OCI-LY7 (cell line): ENCODE data around the gene SLC6A19.

ENCODE experiments used
- CTCF ChIP-seq: fragments of 200-600 bp; sonication (generic); conservative IDR thresholded peaks from 2 replicates; pipeline ENCODE4 v1.5.1; 2014; ENCODE audit warnings: mild to moderate bottlenecking, antibody characterized with exemption, low read length, moderate library complexity, mixed read lengths
- EZH2phosphoT487 ChIP-seq: fragments of 200-600 bp; sonication (generic); IDR thresholded peaks from 2 replicates; pipeline ENCODE4 v1.6.1; 2018; ENCODE audit warnings: low read depth, borderline replicate concordance, mild to moderate bottlenecking, mixed run types, antibody characterized with exemption, low read length, moderate library complexity, mixed read lengths

GRCh38 chr5:1174122-1174936 lies 27.1 kb upstream of the SLC6A19 start:
- peak; percentile 78 for TF ChIP-seq CTCF
- TF ChIP-seq EZH2phosphoT487 = no peak
